HFFc6 (cell line): ENCODE measurements around the gene KCNMA1. TPM values are rescaled to one million over a fixed set of nuclear protein-coding genes. Genes with fewer than 3 reads are reported as not detected.

Source experiments
- DNase-seq: peaks from one replicate; pipeline ENCODE4 v3.0.0-alpha.2; 2018
- H3K27ac Mint-ChIP-seq: 2 replicates; pipeline ENCODE4 v1.8.0; 2020; ENCODE audit warnings: mild to moderate bottlenecking, mixed read lengths
- H3K27me3 Mint-ChIP-seq: 2 replicates; pipeline ENCODE4 v1.8.0; 2021; ENCODE audit warnings: mild to moderate bottlenecking, moderate library complexity, mixed read lengths; ENCODE audit not compliant: insufficient read depth
- H3K36me3 Mint-ChIP-seq: 2 replicates; pipeline ENCODE4 v1.8.0; 2021; ENCODE audit warnings: low read depth, mixed read lengths
- H3K4me1 Mint-ChIP-seq: 2 replicates; pipeline ENCODE4 v1.8.0; 2020; ENCODE audit warnings: low read depth, mixed read lengths
- H3K4me3 Mint-ChIP-seq: 2 replicates; pipeline ENCODE4 v1.8.0; 2020; ENCODE audit warnings: mild to moderate bottlenecking, moderate library complexity, mixed read lengths
- H3K9me3 Mint-ChIP-seq: 2 replicates; pipeline ENCODE4 v1.8.0; 2020; ENCODE audit warnings: mild to moderate bottlenecking, mixed read lengths
- CTCF ChIP-seq: fragments of 200-600 bp; sonication (generic); IDR thresholded peaks from 2 replicates; pipeline ENCODE4 v1.5.0; 2021; ENCODE audit warnings: antibody characterized with exemption, mild to moderate bottlenecking
- total RNA-seq, 6 experiments: library from RNA; stranded (reverse); fragmentation: NEBNext Ultra II Directional; extraction: Animal tissue kit (Norgen Biotek cat#: 25700); gene quantifications; 2 replicates in 1 of 6; 3 replicates in 5 of 6; pipeline ENCODE4 v1.2.3, GENCODE V29; 2021

KCNMA1 gene
- total RNA-seq, 6 experiments from 2014 or later, result 87.1 to 191 (median 93.5) TPM

- H3K9me3 Mint-ChIP-seq, result no peaks in the 10 kb centered on the region
- TF ChIP-seq CTCF, result no peak
- H3K36me3 Mint-ChIP-seq, result peaks cover 10% of the 10 kb centered on the region
- no peak for DNase-seq
- H3K27me3 Mint-ChIP-seq, result peaks cover 3% of the 10 kb centered on the region
- no peak overlapping the region for H3K4me3 Mint-ChIP-seq
- peaks cover 27% of the 10 kb centered on the region for H3K4me1 Mint-ChIP-seq
- H3K27ac Mint-ChIP-seq, result no peak overlapping the region
Measured at GRCh38 chr10:77114181-77114821, 523.3 kb downstream of the KCNMA1 start.

GRCh38 chr10:77111611-77112550 is 525.7 kb downstream of the KCNMA1 start:
- Mint-ChIP-seq H3K27ac (peak overlapping the region; percentile 77), H3K4me3 (peak overlapping the region; percentile 35; the same call in 1 of the 2 replicates), H3K9me3 (no peaks in the 10 kb centered on the region), H3K27me3 (peaks cover 3% of the 10 kb centered on the region), H3K4me1 (peaks cover 29% of the 10 kb centered on the region), H3K36me3 (peaks cover 23% of the 10 kb centered on the region)
- DNase-seq, result peak; percentile 80
- peak; percentile 96 for TF ChIP-seq CTCF

- no peak overlapping the region for H3K4me3 Mint-ChIP-seq
- no peak for DNase-seq
- peaks cover 3% of the 10 kb centered on the region for H3K27me3 Mint-ChIP-seq
- H3K9me3 Mint-ChIP-seq, result no peaks in the 10 kb centered on the region
- no peak overlapping the region for H3K27ac Mint-ChIP-seq
- H3K36me3 Mint-ChIP-seq, result peaks cover 26% of the 10 kb centered on the region
- H3K4me1 Mint-ChIP-seq, result peaks cover 33% of the 10 kb centered on the region
- TF ChIP-seq CTCF, result no peak
Measured at GRCh38 chr10:77110757-77111156, 526.9 kb downstream of the KCNMA1 start.

GRCh38 chr10:77109351-77109994 is 528.1 kb downstream of the KCNMA1 start:
- DNase-seq, result no peak
- peaks cover 26% of the 10 kb centered on the region for H3K36me3 Mint-ChIP-seq
- peaks cover 46% of the 10 kb centered on the region for H3K4me1 Mint-ChIP-seq
- TF ChIP-seq CTCF, result no peak
- no peak overlapping the region for H3K27ac Mint-ChIP-seq
- H3K9me3 Mint-ChIP-seq, result no peaks in the 10 kb centered on the region
- H3K4me3 Mint-ChIP-seq, result no peak overlapping the region
- peaks cover 3% of the 10 kb centered on the region for H3K27me3 Mint-ChIP-seq

- Mint-ChIP-seq H3K27ac (no peak overlapping the region), H3K9me3 (no peaks in the 10 kb centered on the region), H3K36me3 (peaks cover 36% of the 10 kb centered on the region), H3K4me1 (peaks cover 49% of the 10 kb centered on the region), H3K4me3 (no peak overlapping the region; the same call in 1 of the 2 replicates), H3K27me3 (peaks cover 1% of the 10 kb centered on the region)
- DNase-seq, result no peak
- TF ChIP-seq CTCF, result no peak
Measured at GRCh38 chr10:77106676-77107075, 530.9 kb downstream of the KCNMA1 start.
